Right forelimb (tissue), 1 donor: ENCODE data around the gene ATP11A.
"Not testable (repeated sequence)": the region's sequence is repeated elsewhere in the genome, so short reads cannot be mapped to it uniquely, and the experiment has no call there.

ENCODE experiments used
- DNase-seq: peaks from one replicate; pipeline ENCODE4 v3.0.0-alpha.2; 2018

The ATP11A gene

DNA sequence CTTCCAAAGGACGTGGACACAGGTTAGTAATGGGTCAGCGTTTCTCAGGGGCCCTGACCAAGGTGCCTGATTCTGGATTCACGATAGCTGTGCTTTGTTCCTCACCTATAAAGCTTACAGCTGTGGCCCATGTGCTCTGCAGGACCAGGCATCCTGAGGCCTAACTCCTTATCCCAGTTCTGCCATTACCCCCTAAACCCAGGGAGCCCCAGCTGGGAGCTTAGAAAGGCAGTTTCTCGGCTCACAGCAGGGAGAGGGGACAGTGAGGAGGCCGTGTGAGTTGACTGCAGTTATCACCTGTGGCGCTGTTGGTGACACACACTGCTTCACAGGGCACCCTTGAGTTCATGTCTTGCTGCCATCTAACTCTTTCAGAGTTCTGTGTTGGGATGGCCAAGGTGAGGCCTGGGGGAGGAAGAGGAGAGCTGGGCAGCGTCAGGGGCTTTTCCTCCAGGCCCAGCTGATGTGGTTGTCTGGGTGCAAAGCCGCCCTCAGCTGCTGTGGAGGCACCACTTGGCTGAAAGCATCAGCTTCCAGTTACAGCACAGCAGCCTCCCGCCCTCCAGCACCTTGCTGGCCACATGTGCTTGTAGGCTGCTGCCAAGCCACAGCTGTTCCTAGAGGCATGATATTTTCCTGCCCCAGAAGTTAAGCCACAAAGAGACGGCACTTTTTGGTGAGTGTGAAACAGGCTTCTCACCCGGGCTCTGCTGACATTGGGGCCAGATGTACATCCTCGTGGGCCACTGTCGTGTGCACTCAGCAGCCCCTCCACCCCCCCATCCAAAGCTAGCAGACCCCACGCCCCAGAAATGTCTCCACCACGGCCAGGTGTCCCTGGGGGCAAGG is 179.6 kb downstream of the ATP11A start:
- DNase-seq: no peak

DNA sequence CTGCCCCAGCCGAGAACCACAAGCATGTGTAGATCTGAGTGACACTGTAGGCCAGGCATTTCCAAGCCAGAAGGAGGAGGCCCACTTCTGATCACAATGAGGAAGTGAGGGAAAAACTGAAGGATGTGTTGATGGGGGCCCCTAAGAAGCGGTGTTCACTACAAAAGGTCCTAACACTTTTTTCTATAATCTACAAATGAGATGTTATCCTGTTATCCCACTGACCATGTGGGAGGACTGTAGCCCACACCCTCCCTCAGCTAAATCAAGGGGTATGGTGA is 180.2 kb downstream of the ATP11A start:
- DNase-seq: no peak

- no peak for DNase-seq
Measured at GRCh38 chr13:112870737-112871287, 181.0 kb downstream of the ATP11A start.

- no peak for DNase-seq
Measured at GRCh38 chr13:112871742-112872141, 181.9 kb downstream of the ATP11A start.

- not testable (repeated sequence) for DNase-seq
Measured at GRCh38 chr13:112872657-112873631, 183.1 kb downstream of the ATP11A start.

- peak; percentile 85 for DNase-seq
Measured at GRCh38 chr13:112873851-112874750, 184.3 kb downstream of the ATP11A start.

DNA sequence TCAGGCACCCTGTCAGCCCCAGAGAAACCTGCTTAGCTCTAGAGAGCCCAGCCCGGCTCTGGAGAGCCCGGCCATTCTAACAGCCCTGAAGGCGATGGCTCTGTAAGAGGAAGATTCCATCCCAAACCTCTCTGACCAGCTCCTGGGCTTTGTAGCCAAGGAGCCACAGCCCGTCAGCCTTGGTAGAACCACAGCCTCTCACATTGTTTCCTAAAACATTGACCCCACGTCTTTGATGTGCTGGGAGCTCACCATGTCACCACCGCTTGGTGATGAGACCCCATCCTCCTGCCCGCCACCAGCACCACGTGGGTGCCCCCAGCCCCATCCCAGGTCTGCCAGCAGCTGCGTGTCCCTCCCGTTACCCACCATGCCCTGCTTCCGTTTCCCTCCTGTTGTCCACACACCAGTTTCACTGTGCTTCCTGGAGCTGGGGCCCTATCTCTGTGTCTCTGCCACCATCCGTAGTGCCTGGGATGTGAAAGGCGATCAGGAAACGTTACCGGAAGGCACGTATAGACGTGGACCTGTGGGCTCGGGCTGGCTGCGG is 185.0 kb downstream of the ATP11A start:
- DNase-seq: no peak

- DNase-seq: peak; percentile 25
Measured at GRCh38 chr13:112875627-112876026, 185.8 kb downstream of the ATP11A start.

DNA sequence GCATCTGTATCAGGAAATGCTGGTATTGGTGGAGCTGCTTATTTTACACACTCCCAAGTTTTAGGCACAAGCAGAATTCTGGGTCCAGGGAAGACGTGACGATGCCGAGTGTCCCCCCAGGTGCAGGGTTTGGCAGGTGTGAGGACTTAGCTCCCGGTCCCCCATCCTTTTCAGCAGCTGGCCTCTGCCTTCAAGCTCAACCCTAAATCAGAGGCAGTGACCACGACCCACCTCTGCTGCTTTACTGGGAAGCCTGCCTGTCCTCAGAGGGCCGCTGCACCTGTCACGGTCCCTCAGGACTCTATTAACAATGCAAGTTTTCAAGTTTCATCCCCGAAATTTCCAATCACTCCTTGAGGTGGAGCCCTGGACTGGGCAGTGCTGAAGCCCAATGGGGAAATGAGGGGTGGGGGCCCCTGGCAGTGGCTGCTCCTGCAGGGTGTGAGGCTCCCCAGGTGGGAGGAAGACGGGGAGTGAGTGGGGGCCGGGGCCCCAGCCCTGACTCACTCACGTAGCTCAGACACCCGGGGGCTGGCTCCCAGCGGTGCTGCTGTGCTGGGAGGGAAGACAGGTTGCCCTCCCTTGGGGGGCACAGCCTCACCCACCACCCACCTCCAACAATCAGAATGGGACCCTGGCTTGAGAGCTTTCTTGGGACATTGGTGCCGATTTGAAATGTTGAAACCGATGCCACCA is 186.6 kb downstream of the ATP11A start:
- peak; percentile 22 for DNase-seq

DNA sequence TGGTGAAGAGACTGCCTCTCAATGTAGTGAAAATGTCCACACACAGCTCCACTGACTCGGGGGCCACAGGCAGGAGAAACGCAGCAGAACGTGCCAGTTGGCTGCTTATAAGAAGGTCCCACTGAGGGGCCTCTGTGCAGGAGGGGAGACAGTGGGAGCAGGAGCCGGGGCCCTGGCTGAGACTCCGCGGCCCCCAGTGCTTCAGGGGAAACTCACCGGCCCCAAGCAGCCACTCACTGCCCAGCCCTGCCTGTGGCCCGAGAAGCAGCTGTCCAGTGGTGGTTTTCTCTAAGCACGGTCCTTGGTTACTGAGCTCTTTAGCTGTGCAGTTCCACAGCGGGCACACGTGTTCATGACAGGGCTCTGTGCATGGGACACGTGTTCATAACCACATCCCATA is 187.2 kb downstream of the ATP11A start:
- peak; percentile 32 for DNase-seq

DNA sequence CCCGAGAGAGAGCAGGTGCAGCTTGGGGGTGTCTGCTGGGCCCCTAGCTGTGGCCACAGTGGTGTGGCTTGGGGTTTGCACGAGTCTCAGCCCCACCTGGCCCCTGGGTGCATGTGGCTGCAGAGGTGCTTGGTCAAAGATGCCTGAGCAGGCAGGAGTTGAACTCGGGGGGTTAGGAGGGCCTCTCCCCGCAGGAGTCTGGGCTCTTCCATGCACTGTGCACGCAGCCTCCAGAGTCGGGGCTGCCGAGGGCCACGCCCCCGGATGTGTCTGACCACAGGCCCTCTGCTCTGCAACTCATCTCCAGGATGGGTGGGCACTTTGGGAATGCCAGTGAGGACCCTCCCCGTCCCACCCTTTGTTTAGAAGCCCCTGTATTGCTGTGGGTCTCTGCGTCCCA is 187.7 kb downstream of the ATP11A start:
- DNase-seq: peak; percentile 23

DNA sequence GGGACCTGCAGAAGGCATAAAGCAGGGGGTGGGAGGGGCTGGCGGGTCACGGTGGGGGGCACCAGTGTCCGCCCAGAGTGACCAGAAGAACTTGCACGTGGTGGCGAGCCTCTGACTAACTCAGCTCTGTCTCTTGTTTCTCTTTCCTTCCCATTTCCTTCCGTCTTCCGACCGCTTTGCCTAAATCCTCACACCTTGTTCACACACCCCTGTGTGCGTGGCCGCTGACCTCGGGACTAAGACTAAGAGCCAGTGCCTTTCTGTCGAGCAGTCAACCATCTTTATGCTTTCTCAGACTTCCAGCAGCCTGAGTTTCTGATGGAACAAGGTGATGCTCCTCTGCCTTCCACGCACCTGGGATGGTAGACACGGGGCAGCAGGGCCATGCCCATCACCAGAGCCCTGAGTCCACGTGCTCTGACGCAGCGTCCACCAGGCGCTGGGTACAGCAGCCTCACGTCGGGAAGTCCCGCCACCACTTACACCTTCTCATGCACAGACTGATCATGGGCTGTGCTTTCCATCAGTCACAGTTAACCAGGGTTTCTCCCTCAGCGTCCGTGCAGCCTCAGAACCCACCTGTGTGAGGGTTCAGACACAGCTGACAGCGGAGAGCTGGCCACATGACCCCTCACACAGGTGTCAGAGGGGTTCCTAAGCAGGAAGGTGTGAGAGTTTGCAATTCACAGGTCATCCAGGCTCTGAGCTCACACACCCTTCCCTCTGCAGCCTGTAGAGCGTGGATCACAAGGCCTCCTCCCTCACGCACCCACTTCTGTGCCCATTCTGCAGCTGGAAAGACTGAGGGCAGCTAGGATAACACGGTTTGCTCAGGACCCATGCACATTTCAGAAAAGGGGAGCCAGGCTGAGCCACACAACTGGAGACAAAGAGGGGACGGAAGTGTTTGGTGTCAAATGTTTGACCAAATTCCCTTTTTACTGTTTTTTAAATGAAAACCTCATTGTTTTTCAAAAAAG is 188.4 kb downstream of the ATP11A start:
- peak; percentile 9 for DNase-seq

DNA sequence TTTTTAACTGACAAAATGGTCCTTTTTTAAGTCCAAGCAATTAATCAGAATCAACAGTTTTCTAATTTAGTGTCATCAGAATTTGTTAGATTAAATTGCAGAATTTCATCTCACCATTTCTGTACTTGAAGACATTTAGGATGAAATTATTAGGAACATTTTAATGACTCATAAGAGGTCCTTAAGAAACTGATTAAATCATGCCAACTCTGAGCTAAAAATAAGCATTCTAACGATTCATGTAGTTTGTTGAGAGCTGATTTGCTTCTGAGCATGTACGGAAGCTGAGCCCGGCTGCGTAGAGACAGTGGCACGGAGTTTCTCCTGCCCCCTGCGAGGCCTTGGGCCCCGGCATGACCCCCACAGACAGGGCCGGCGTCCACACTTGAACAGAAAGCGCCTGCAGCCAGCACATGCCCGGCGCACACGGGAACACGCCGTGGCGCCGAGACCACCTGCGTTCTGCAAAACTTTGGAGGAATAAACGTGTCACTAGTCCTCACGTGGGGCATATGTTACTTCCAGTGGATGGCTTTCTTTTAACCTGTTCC is 189.5 kb downstream of the ATP11A start:
- peak; percentile 35 for DNase-seq

GRCh38 chr13:112880221-112880641 is 190.4 kb downstream of the ATP11A start:
- DNase-seq: no peak

- no peak for DNase-seq
Measured at GRCh38 chr13:112880976-112881540, 191.2 kb downstream of the ATP11A start.

DNA sequence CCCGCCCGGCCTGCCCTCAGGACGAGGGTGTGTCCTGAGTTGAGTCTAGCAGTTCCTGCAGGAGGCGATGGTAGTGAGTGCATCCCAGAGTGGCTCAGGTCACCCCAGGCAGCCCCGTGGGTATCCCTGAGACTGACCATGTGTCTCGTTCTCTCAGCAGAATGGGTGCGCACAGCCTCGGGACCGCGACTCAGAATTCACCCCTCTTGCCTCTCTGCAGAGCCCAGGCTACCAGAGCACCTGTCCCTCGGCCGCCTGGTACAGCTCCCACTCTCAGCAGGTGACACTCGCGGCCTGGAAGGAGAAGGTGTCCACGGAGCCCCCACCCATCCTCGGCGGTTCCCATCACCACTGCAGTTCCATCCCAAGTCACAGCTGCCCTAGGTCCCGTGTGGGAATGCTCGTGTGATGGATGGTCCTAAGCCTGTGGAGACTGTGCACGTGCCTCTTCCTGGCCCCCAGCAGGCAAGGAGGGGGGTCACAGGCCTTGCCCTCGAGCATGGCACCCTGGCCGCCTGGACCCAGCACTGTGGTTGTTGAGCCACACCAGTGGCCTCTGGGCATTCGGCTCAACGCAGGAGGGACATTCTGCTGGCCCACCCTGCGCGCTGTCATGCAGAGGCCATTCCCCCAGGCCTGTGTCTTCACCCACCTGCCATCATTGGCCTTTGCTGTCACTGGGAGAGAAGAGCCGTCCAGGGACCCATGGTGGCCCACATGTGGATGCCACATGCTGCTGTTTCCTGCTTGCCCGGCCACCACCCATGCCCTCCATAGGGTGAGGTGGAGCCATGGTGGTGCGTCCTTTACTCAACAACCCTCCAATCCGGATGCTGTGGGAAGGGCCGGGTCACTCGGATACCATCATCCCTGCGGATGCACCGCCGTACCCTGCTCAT is 192.1 kb downstream of the ATP11A start:
- no peak for DNase-seq

- DNase-seq: no peak
Measured at GRCh38 chr13:112882555-112883024, 192.8 kb downstream of the ATP11A start.

- DNase-seq: no peak
Measured at GRCh38 chr13:112883241-112883945, 193.6 kb downstream of the ATP11A start.
